ENCODE measurements around the gene MS4A18.

MS4A18 gene

DNA sequence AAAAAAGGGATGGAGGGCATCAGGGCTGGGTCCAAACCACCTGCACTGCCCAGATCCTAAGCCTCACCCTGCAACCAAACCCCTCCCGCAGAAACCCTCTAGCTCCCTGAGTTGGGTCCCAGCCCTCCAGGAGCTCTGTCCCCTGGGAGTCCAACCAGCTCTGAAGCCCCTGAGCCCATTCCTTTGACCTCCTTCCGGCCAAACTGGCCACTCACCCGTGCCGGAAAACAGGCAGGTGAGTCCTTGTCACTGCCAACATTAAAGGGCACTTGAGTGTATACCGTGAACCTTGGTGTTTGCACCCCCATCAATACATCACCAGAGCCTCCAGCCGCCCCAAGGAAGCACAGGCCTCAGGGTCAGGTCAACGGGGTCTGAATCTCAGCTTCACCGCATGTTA is 43.7 kb downstream of the MS4A18 start:
- DNase-seq = no peak

DNA sequence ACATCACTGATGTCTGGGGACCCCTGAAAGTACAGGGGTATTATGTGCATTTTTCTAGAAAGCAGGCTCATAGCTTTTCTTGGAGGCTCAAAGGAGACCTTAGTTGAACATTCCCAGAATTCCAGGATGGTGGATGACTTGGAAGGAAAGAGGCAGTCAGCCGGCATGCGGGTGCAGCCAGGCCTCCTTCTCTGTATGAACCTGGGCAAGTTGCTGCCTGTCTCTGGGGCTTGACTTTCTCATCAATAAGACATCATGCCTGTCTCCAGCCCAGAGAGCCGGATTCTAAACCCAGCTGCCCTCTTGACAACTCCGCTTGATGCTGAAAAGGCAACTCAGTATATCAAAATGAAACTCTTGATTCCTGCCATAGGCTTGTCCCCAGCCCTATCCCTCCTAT is 44.8 kb downstream of the MS4A18 start:
- DNase-seq = no peak

DNA sequence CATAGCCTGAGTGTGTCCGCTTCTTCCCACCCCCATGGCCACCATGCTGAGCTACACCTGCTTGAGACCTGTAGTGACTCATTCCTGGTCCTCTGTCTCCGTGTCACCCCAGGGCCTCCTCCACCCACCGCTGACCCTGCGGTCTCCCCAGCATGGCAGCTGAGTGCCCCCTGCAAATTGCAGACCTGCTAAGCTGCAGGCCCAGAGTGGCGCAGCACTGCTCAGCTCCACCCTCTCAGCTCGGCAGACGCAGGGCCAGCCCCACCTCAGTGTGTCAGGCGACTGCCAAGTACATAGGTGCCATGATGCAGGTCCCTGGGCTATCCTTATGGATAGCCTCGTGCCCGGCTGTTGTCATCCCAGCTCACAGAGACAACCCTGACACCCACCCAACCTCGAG is 45.3 kb downstream of the MS4A18 start:
- no peak for DNase-seq

DNA sequence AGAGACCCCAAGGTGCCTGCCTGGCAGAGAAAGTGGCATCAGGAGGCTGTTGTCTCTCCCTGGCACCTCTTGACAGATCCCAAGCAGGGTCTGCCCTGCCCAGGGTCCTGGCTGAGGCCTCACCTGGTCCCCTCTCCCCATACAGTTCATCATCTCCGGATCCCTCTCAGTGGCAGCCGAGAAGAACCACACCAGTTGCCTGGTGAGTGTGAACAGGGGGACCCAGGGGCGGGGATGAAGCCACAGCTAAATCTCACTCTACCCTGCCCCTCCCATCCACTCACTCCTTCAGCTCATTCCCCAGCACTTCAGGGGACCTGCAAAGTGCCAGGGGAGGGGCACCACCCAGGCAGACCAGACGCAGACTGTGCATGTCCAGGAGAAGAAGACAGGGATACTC is 46.6 kb downstream of the MS4A18 start:
- DNase-seq = no peak

DNA sequence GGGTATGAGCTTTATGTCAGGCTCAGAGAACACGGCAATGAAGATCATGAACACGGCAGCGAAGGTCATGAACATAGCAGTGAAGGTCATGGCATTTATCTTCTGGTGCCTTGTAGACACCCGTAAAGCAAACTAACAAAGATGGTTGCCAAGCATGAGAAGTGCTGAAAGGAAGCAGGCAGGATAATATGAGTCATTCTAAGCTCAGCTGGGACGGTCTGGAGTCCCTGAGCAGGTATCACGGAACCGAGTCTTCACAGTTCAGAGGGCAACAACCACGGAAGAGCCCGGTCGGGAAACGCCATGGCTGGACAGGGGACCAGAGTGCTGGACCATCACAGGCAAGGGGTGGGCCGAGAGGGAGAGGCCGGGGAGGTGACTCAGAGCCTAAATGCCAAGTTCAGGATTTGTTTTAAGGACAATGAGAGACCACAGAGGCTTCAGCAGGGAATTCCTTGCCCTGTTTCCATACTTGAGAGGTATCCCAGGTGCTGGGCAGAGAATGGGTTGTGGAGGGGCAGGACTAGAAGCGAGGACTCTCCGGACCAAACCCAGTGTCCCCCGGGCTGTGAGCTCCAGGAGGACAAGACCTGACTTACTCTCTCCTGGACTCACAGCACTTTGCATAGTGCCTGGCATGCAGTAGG is 47.5 kb downstream of the MS4A18 start:
- no peak for DNase-seq

DNA sequence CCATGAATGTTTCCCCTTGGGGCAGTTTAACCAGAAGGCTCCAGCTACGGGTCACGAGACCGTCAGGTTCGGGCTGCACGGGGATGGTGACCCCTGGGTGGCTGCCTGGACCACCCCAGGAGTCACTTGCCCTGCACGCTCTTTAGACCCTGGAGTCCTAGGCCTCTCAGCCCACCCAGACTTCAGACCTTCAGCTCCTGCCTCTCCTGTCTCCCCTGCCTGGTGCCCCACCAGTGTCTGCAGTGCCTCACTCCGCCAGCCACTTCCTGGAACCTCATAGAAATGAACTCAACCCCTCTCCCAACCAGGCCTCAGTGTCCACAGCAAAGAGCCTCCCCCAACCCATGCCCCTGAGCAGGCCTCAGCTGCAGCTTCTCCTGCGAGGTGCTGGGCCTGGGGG is 48.1 kb downstream of the MS4A18 start:
- DNase-seq = no peak

DNA sequence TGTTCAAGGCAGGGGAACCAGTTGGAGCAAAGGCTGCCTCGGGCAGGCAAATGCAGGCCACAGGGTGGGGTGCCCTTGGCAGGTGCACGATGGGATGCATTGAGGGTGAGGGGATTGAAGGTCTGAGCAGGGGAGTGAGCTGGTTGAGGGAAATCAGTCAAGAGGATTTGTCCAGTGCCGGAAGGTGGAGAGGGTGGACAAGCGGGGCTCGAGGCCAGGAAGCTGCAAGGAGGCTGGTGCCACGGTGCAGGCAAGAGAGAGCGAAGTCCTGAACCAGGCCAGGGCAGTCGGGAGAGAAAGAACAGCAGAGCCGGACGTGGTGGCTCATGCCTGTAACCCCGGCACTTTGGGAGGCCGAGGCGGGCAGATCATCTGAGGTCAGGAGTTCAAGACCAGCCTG is 50.2 kb downstream of the MS4A18 start:
- DNase-seq = no peak

DNA sequence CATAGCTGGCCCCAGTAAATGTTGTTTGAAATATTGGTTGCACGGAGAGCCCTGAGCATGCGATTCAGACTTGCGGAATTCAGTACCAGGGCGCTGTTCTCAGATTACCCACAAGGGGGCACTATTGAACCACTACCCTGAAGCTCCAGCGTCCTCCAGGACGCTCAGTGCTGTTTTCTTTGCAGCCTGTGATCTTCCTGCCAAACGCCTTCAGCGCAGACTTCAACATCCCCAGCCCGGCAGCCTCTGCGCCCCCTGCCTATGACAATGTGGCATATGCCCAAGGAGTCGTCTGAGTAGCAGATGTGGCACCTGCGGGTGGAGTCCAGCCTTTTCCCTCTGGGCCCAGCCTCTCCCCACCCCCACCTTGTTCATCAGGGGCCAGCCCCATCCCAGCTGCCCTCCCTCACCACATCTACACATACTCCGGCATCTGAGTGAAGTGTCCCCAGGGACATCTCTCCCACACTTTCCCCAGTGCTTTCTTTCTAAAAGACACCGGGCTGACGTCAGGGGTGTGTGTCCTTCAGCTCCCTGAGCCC is 51.0 kb downstream of the MS4A18 start:
- DNase-seq = peak; percentile 69 to 79

DNA sequence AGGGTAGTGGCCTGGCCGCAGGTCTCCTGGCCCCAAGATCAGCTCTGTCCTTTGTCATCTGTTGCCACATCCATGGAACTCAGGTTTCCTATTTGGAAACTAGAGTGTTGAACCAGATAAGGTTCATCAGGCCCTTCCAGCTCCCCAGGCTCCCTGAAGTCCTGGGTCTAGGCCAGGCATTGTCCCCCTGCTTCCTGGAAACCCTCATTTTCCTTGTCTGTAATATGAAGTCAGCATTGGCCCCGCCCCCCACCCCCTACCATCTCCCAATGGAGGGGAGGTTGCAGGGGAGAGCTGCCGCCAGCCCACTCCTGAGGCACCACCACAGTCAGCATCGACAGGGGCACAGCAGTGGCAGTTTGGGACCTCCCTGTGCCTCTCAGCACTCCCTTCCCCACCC is 51.6 kb downstream of the MS4A18 start:
- no peak for DNase-seq

DNA sequence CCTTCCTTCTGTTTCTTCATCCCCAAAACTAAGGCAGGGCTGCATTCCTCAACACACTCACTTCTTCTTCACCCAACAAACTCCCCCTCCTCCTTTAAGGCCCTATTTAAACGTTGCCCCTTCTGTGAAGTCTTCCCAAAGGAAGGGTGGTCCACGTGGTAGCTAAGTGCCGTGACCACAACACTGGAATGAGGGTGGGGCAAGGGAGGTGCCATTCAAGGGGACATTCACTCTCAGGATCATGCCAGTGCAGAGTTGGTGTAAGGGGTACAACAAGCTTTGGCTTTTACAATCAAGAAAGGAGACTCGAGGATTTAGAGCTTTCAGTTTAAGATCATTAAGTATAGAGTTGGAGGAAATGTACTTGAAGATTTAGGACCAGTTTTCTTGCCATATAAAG is 52.6 kb downstream of the MS4A18 start:
- no peak for DNase-seq

DNA sequence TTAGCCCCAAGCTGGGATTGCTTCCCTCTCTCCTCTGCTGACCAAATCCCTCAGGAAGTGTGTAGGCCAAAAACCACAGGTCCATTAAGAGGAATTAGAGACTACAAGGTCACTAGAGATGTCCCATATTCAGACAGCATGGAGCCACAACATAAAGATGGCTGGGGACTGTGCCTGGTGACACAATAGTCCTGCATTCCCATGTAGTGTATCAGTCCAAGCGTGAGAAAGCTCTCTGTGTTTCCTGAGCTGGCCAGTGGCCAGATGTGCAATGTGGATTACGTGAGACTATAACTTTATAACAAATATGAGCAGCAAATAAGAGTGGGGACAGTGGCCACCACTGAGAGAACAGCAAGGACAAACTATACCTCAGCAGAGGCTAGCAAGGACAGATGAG is 53.1 kb downstream of the MS4A18 start:
- no peak for DNase-seq

DNA sequence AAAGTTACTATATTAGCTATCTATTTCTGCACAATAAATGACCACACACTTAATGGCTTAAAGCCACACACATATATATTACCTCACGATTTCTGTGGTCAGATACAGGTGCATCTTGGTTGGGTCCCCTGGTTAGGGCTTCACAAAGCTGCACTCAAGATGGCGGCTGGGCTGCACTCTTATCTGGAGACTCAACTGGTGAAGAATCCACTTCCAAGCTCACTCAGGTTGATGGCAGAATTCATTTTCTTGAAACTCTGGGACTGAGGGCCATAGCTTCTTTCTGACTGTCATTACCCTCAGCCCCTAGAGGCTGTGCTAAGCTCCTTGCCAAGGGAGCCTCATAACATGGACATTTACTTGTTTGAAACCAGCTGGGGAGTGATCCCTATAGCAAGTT is 55.5 kb downstream of the MS4A18 start:
- DNase-seq = no peak

DNA sequence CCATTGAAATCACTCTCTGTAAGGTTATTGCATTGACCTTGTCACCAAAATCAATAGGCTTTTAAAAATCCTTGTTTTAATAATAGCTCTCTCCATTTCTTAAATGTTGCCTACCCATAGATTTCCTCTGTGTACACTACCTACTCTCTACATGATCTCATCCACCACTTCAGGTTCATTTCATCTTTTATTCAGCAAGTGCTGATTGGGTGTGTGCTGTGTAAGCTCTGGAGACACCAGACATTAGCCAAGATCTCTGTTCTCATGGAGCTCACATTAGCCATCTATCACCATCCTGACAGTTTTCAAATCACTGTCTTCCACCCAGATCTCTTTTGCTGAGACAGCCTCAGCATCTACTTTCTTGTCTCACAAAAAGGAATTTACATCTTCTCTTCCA is 56.3 kb downstream of the MS4A18 start:
- DNase-seq = no peak

DNA sequence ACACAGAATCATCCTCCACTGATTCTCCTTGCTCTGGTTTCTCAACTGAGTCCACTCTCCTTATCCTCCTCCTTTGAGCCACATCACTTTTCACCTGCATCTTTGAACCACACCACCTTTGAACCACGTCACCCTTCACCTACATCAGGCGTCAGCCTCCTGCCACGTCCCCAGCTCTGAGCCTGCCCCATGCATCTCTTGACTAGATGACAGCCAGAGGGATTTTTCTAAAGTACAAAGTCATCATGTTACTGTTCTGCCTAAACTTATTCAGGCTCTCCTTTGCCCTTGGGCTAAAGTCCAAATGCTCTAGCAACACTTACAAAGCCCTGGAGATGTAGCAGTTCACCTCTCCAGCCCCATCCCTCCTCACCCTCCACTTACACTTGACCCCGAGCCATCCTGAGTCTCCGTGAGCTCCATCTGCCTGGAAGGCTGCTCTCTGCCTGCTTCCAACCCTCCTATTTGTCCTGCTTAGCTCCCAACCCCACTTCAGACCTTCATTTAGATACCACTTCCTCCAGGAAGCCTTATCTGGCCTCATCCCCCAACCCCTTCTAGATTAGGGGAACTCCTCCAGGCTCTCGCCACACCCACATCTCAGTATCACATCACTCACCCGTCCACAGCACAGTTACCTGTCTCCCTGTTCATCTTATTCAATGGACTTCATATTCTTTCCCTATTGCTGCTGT is 56.9 kb downstream of the MS4A18 start:
- DNase-seq = no peak

DNA sequence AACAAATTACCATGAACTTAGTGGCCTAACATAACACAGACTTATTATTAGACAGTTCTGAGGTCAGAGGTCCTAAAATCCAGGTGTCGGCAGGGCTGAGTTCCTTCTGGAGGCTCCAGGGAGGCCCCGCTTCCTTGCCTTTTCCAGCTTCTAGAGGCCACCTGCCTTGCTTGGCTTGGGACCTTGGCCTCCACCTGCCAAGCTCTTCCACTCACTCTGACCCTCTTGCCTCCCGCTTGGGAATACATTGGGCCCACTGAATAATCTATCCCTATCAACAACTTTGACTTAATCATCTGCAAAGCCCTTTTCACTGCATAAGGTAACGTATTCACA is 57.4 kb downstream of the MS4A18 start:
- DNase-seq = no peak

DNA sequence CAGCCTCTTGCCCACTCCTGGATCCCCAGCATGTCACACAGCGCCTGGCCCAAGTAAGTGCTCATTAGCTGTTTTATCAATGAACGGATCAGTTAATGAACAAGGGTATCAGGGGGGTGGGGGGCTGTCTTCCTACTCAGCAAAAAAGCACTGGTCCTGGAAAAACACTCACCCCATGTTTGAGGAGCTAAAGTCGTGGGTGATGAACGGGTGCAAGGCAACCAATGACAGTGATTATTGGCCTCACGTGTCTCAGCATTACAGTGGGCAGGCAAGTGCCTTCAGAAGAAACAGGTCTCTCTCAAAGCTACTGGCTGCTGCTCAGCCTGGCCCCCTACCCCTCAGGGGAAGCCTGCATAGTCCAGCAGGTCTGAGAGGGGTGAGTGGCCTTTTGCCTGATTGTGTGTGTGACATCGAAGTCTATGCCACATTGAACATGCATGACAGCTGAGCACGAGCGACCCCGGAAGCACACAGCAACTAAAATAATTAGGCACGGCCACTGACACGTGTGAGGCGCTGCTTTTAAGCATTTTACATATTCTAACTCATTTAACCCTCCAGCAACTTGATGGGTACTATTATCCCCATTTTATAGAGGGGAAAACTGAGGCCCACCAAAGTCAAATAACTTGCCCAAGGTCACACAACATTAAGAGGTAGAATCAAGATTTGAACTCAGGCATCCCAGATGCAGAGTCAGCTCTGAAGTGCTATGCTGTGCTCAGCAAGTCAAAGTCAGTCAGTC is 58.0 kb downstream of the MS4A18 start:
- no peak for DNase-seq

DNA sequence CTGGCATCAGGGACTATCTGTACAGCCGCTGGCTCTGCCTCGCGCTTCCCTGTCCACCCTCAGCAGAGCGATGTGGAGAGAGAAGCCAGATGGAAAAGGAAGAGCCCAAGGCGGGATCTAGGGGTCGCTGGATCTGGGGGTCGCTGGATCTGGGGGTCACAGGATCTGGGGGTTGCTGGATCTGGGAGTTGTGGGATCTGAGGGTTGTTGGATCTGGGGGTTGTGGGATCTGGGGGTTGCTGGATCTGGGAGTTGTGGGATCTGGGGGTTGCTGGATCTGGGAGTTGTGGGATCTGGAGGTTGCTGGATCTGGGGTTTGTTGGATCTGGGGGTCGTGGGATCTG is 58.6 kb downstream of the MS4A18 start:
- DNase-seq = no peak

DNA sequence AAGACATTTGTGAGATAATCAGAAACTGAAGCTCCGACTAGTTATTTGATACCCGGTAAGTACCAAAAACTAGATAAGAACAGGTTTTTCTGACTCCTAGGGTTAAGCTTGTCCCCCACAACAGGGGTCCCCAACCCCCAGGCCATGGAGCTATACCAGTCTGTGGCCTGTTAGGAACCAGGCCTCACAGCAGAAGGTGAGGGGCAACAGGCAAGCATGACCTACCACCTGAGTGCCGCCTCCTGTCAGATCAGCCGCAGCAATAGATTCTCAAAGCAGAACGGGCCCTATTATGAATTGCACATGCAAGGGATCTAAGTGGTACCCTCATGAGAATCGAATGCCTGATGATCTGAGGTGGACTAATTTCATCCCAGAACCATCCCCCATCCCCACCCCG is 59.4 kb downstream of the MS4A18 start:
- DNase-seq = no peak

DNA sequence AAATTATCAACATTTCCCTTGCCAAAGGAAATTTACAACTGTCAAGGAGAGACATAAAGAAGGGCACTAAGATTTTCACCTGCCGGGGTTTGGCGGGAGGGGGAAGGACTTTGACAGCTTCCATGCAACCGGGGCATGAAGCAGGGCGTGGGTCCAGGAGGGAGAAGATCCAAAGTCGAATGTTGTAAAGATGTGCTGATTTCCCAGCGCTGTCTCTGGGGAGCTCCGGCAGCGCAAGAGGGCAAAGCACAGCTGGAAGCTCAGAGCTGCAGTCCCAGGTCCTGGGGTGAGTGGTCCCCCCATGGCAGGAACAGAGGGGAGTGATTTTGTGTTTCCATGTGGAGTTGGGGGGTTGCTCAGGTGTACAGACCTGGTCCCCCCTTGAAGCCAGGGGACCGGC is 60.6 kb downstream of the MS4A18 start, which contains the start of gene MS4A10:
MS4A10 (plus strand) TSS at position 198 of the 400 bp plus-strand sequence. CDS start 5,003 bp downstream, outside the sequence.
- no peak for DNase-seq

DNA sequence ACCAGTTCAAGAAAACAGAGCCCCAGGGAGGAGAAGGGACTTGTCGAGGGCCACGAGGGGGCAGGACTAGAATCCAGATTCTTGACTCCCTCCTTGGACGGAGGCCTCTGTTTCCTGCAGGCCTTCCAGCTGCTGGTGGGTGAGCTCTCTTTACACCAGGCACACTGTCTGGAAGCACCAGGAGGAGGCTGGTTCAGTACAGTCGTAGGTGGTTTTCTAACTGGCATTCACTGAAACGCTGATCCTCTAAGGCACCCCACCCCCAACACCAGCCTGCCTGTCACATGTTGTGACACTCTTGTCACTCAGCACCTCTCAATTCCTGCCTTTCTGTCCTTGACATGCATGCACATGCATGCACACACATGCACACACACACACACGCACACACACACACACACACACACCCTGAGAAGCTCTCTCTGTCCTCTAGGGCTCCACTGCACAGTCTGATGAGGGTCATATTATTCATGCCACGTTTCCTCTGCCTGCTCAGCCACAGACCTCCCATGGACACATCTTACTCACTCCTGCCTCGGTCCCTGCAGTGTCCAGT is 61.4 kb downstream of the MS4A18 start:
- DNase-seq = no peak

DNA sequence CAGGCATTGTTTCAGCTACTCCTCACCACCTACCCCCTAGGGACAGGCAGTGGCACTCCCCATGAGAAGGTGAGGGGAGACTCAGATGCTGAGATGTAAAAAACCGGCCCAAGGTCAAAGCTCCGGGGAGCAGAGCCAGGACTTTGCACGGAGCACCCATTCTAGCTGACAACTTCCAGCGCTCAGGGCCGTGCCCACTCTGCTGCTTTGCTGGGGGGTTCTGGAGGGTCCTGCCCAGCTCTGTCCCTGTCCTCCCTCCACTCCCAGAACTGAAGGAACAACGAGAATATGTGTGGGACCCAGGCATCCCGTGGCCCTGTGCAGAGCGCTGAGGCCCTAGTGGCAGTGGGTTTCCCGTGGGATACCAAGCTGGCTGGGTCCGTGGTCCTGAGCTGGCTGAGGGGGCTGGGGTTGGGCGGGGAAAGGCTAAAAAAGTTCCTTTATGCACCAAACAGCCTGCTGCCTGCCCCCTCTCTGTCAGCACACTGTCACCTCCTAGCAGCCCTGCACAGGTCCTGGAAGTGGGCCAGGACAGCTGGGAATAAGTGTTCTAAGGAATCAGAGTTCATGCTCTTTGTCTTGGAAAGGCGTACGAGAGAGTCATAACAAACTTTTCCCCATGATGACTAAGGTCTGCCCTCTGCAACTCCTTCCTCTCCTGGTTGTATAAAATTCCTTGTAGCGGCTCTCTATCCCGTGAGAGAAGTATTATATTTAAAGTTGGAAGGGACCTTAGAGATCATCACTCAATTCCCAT is 62.5 kb downstream of the MS4A18 start:
- DNase-seq = no peak

DNA sequence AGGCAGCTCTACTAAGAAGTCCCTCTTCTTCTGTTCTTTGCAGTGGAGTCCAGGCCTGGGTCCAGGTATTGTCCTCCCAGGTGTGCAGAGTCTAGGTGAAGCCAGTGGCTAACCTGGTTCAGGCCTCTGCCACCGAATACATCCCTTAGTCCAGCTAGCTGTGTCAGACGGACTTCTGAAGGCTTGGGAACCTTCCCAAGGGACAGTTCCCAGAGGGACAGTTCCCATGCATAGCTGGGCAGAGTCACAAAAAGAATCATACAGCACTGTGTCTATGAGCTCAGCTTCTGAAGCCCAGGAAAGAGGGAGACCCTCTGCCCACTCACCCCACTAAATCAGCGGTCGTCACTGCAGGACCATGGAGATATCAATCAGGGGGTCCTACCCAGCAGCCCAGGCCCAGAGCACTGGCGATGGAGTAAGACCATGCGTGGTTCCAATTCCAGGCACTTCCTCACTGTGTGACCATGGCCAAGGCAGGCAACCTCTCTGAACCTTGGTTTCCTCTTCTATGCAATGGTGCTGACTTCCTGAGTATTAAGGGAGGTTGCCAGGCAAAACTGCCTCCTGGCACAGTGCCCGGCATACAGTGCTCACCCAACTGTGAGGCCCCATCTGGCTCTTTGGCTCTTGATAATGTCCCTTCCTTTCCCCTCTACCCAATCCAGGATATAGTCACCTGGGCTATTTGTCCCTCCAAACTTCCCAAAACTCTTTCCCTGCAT is 64.0 kb downstream of the MS4A18 start:
- no peak for DNase-seq

All from hippocampal formation (tissue), 2 donors.